Measurements from ENCODE around the gene ROCK2.

ROCK2 gene

DNA sequence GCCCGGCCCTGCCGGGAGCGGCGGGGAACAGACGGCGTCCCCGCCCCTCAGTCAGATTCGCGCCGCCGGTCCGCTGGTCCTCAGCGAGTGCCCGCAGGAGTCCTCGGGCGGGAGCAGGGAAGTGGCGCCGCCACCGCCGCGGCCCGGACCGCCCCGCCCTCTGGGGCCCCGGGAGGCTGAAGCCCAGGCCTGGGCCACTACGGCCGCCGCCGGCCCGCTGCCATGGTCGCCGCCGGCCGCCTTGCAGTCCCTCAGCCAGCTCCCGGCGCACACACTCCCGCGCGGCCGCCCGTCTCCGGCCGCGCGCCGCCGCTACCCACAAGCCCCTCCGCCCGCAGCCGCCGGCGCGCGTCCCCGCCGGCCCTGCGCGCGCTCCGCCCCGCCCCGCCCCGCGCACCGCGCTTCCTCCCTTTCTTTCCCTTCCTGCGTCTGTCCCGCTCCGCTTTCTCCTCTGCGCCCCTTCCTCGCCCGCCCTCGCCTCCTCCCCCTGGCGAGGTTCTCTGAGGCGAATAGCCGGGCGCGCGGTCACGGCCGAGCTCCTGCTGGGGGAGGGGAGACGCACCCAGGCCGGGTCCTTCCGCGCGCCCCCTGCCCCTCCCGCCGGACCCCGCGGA is at the start of gene ROCK2:
TSS of gene ROCK2 (minus strand) at position 295 of the 614 bp plus-strand sequence. CDS start 500 bp downstream, outside the sequence.
- DNase-seq (ENCODE audit: low read depth) = no peak
- TF ChIP-seq CTCF (IDR thresholded peaks at IDR 0.05; ENCODE audit: low read depth, low read length, missing control alignments) = no peak
- peak within 1 kb of the TSS; percentile 96 for H3K4me3 ChIP-seq (ENCODE audit: low read depth, low read length)

DNA sequence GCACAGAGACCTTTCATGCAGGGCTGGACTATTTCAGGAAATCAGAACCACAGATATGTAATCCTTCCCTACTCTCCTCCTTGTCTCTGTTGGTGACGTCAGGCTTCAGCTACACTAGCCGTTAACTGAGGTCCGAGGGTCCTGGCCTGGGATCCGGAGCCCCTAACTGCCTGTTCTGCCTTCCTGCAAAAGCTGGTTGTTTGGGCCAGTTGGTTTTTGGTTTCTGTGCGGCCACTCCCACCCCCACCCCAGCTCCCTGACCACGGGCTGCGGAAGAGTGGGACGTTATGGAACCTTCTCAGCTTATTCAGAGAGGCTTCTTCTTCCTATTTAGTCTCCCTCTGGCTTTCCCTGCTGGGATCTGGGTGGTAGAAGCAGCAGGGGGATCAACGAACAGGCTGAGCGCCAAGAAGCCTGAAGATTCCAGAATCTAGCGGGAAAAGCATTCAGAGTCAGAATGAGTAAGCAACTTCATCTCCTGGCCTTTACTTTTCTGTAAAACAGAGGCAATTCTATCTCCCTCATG is 49.3 kb upstream of the ROCK2 start:
- no peak for TF ChIP-seq CTCF (IDR thresholded peaks at IDR 0.05; ENCODE audit: low read depth, low read length, missing control alignments)
- no peak overlapping the region for H3K4me3 ChIP-seq (ENCODE audit: low read depth, low read length)
- no peak for DNase-seq (ENCODE audit: low read depth)

GRCh38 chr2:11391942-11392266 is 47.5 kb upstream of the ROCK2 start:
- no peak for TF ChIP-seq CTCF (IDR thresholded peaks at IDR 0.05; ENCODE audit: low read depth, low read length, missing control alignments)
- H3K4me3 ChIP-seq (ENCODE audit: low read depth, low read length) = no peak overlapping the region
- no peak for DNase-seq (ENCODE audit: low read depth)

GRCh38 chr2:11390399-11390658 is 45.9 kb upstream of the ROCK2 start:
- H3K4me3 ChIP-seq (ENCODE audit: low read depth, low read length) = no peak overlapping the region
- TF ChIP-seq CTCF (IDR thresholded peaks at IDR 0.05; ENCODE audit: low read depth, low read length, missing control alignments) = no peak
- DNase-seq (ENCODE audit: low read depth) = no peak

GRCh38 chr2:11389551-11390398 is 45.3 kb upstream of the ROCK2 start:
- no peak for TF ChIP-seq CTCF (IDR thresholded peaks at IDR 0.05; ENCODE audit: low read depth, low read length, missing control alignments)
- no peak overlapping the region for H3K4me3 ChIP-seq (ENCODE audit: low read depth, low read length)
- DNase-seq (ENCODE audit: low read depth) = no peak

DNA sequence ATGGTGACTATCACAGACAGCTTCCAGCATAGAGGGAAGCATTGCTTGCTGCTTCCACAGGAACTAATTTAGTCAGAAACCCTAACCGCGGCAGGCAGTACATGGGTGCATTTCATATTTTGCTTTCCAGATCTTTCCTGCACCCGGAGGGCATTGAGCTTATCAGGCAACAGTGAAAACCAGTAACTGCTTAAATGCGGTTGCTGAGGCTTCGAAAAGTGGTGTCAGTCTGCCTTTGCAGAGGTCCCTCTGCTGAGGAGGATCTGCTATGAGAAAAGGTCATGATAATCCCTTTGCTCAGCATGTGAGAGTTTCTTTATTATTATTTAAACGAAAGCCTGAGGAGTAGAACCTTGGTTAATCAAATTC is 44.6 kb upstream of the ROCK2 start:
- H3K4me3 ChIP-seq (ENCODE audit: low read depth, low read length) = no peak overlapping the region
- no peak for DNase-seq (ENCODE audit: low read depth)
- no peak for TF ChIP-seq CTCF (IDR thresholded peaks at IDR 0.05; ENCODE audit: low read depth, low read length, missing control alignments)

Data from GM12864 (cell line).